Activated B cell treated with CpG ODN at 0.5 μM for 24 hours (primary cell): ENCODE results near the gene POLDIP2. TPM values are rescaled to one million over a fixed set of nuclear protein-coding genes. Genes with fewer than 3 reads are reported as not detected.
A peak's percentile ranks its signal among the peaks of the same experiment; 100 is the strongest.

ENCODE experiments used
- ATAC-seq: fragments of 200-7000 bp; cut with Tn5 transposase; one replicate; pipeline ENCODE4 v1.10.0; 2021; ENCODE audit warnings: low read depth, mild to moderate bottlenecking, moderate library complexity
- CTCF ChIA-PET: fragments of 350-600 bp; sonication (Branson Sonifier 250); formaldehyde crosslinking; loops from one replicate; lab custom pipeline; 2021; ENCODE audit warnings: antibody characterized with exemption; lab: Charles Lee
- POLR2A ChIA-PET: fragments of 350-600 bp; sonication (Branson Sonifier 250); formaldehyde crosslinking; loops from one replicate; lab custom pipeline; 2021; ENCODE audit warnings: antibody characterized with exemption; lab: Charles Lee
- DNase-seq: peaks from one replicate; pipeline ENCODE4 v3.0.0; 2022
- H3K27ac Mint-ChIP-seq: one replicate; pipeline ENCODE4 v1.8.0; 2020; ENCODE audit warnings: mixed read lengths
- H3K27me3 Mint-ChIP-seq: one replicate; pipeline ENCODE4 v1.8.0; 2021; ENCODE audit warnings: mixed read lengths
- H3K36me3 Mint-ChIP-seq: one replicate; pipeline ENCODE4 v1.8.0; 2021; ENCODE audit warnings: low read depth, mixed read lengths
- H3K4me1 Mint-ChIP-seq: one replicate; pipeline ENCODE4 v1.8.0; 2021; ENCODE audit warnings: mixed read lengths
- H3K4me3 Mint-ChIP-seq: one replicate; pipeline ENCODE4 v1.8.0; 2020; ENCODE audit warnings: mild to moderate bottlenecking, mixed read lengths
- H3K9me3 Mint-ChIP-seq: one replicate; pipeline ENCODE4 v1.8.0; 2020; ENCODE audit warnings: mixed read lengths
- intact Hi-C: fragments of 100-400 bp; cut with micrococcal nuclease; formaldehyde crosslinking; loops from one replicate; pipeline ENCODE4 v1.15.1; 2024
- total RNA-seq: library from RNA; stranded (reverse); gene quantifications from 2 replicates; pipeline ENCODE4 v1.2.3, GENCODE V29; 2022
- TF ChIP-seq, protein P1 (sequence below): fragments of 200-600 bp; IDR thresholded peaks from one replicate; pipeline ENCODE4 v1.8.0; 2022; ENCODE audit warnings: antibody characterized with exemption, mild to moderate bottlenecking

The POLDIP2 gene
- total RNA-seq, 1 donor from 2014 or later = 60.5 TPM

GRCh38 chr17:28335201-28335958 lies 21.9 kb downstream of the POLDIP2 start, which contains the start of the genes IFT20 and TNFAIP1:
IFT20 (minus strand) TSS chr17:28335472; CDS start chr17:28331985, 3,487 bp downstream.
TNFAIP1 (plus strand) TSS chr17:28335761; CDS start chr17:28339522, 3,761 bp downstream.
- intact Hi-C loops = loop anchor here (1.0 to 2.0 kb wide), 8 partner anchors 16 to 529 kb away; partner anchors contain the start of genes LYRM9, POLDIP2, SARM1 and SLC46A1
- H3K4me1 Mint-ChIP-seq = peaks cover 37% of the 10 kb centered on the region
- H3K36me3 Mint-ChIP-seq = peaks cover 32% of the 10 kb centered on the region
- peak; percentile 96 for ATAC-seq
- POLR2A ChIA-PET = interaction anchor here (0.6 to 4.3 kb wide), 21 partner anchors 10 to 1669 kb away, joined by 3 to 110 read pairs (median 3); partner anchors contain the start of genes ALDOC, BLTP2, POLDIP2 and RPL23A
- peak; percentile 90 for DNase-seq
- CTCF ChIA-PET = interaction anchor here (1.4 to 1.5 kb wide), 2 partner anchors 81 to 530 kb away, joined by 5 to 8 read pairs; no protein-coding TSS in a partner anchor
- H3K4me3 Mint-ChIP-seq = peak within 1 kb of the TSS; percentile 96
- peak within 1 kb of the TSS; percentile 89 for H3K27ac Mint-ChIP-seq
- no peaks in the 10 kb centered on the region for H3K9me3 Mint-ChIP-seq
- H3K27me3 Mint-ChIP-seq = no peaks in the 10 kb centered on the region
- TF ChIP-seq, protein P1, sequence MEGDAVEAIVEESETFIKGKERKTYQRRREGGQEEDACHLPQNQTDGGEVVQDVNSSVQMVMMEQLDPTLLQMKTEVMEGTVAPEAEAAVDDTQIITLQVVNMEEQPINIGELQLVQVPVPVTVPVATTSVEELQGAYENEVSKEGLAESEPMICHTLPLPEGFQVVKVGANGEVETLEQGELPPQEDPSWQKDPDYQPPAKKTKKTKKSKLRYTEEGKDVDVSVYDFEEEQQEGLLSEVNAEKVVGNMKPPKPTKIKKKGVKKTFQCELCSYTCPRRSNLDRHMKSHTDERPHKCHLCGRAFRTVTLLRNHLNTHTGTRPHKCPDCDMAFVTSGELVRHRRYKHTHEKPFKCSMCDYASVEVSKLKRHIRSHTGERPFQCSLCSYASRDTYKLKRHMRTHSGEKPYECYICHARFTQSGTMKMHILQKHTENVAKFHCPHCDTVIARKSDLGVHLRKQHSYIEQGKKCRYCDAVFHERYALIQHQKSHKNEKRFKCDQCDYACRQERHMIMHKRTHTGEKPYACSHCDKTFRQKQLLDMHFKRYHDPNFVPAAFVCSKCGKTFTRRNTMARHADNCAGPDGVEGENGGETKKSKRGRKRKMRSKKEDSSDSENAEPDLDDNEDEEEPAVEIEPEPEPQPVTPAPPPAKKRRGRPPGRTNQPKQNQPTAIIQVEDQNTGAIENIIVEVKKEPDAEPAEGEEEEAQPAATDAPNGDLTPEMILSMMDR = no peak

- peaks cover 37% of the 10 kb centered on the region for H3K4me1 Mint-ChIP-seq
- ChIA-PET CTCF (interaction anchor here (1.4 to 1.5 kb wide), 2 partner anchors 82 to 529 kb away, joined by 5 to 8 read pairs; no protein-coding TSS in a partner anchor), POLR2A (interaction anchor here (0.9 to 4.3 kb wide), 15 partner anchors 16 to 617 kb away, joined by 3 to 110 read pairs (median 5); partner anchors contain the start of genes BLTP2, POLDIP2, RPL23A and SARM1)
- DNase-seq (no peak), ATAC-seq (no peak)
- no peaks in the 10 kb centered on the region for H3K27me3 Mint-ChIP-seq
- TF ChIP-seq, protein P1 = no peak
- no peaks in the 10 kb centered on the region for H3K9me3 Mint-ChIP-seq
- H3K4me3 Mint-ChIP-seq = peak overlapping the region; percentile 96
- H3K36me3 Mint-ChIP-seq = peaks cover 29% of the 10 kb centered on the region
- peak overlapping the region; percentile 89 for H3K27ac Mint-ChIP-seq
- intact Hi-C loops = loop anchor here (1.0 to 2.0 kb wide), 8 partner anchors 15 to 528 kb away; partner anchors contain the start of genes LYRM9, POLDIP2, SARM1 and SLC46A1
These were observed 22.6 kb downstream of the POLDIP2 start for GRCh38 chr17:28334666-28335200.

DNA sequence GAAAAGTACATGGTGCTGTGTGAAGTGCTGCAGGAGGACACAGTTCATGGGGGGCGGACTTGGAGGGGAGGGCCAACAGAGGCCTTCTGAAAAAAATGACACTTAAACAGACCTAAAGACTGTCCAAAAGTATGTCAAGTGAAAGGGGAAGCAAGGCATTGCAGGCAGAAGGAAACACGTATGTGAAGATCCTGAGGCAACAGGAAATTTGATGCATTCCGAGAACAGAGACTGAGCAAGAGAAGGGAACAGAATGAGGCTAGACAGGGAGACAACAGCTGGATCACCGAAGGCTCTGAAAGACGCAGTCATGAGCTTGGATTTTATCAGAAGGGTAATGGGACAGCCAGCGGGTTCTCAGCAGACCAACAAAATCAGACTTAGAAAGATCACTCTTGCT lies 23.2 kb downstream of the POLDIP2 start:
- ATAC-seq (no peak), DNase-seq (no peak)
- H3K4me3 Mint-ChIP-seq = peak overlapping the region; percentile 96
- H3K36me3 Mint-ChIP-seq = peaks cover 28% of the 10 kb centered on the region
- H3K4me1 Mint-ChIP-seq = peaks cover 35% of the 10 kb centered on the region
- TF ChIP-seq, protein P1 = no peak
- ChIA-PET CTCF (no interaction called here), POLR2A (interaction anchor here (4.3 kb wide), 1 partner anchor 24 kb away, joined by 110 read pairs; the partner anchor contains the start of gene POLDIP2)
- no peaks in the 10 kb centered on the region for H3K27me3 Mint-ChIP-seq
- H3K27ac Mint-ChIP-seq = peak overlapping the region; percentile 89
- H3K9me3 Mint-ChIP-seq = no peaks in the 10 kb centered on the region
- intact Hi-C loops = loop anchor here (2.0 kb wide), 1 partner anchor 441 kb away; the partner anchor contains the start of gene LYRM9

DNA sequence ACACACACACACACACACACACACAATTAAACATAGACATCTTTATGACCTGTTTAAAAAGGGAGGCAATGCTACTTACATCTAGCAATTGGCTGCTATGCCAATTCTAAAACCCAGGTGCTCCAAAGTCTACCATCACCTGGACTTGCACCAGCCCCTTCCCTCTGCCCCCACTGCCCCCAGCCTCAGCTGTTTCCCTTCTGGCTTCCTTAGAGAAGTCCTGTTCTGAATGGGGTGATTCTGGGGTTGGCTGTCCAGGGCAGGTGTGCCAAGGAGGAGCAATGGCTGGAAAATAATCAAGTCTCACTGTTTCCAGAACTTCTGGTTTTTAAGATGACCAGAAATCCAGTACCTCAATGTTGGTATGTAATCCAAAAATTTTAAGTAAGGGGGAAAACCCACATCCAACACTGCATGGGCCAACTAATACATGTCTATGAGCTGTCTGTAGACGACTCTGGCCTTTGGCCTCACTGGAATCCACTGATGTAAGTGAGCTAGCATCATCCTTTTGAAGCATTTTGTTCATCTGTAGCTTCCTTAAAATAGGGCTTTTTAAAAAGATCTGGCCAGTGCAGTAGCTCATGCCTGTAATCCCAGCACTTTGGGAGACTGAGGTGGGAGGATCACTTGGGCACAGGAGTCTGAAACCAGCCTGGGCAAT lies 24.1 kb downstream of the POLDIP2 start:
- peaks cover 35% of the 10 kb centered on the region for H3K4me1 Mint-ChIP-seq
- no peak overlapping the region for H3K27ac Mint-ChIP-seq
- peaks cover 38% of the 10 kb centered on the region for H3K36me3 Mint-ChIP-seq
- TF ChIP-seq, protein P1 = no peak
- H3K9me3 Mint-ChIP-seq = no peaks in the 10 kb centered on the region
- H3K4me3 Mint-ChIP-seq = no peak overlapping the region
- DNase-seq (no peak), ATAC-seq (no peak)
- CTCF ChIA-PET = interaction anchor here (1.0 kb wide), 1 partner anchor 37 kb away, joined by 3 read pairs; the partner anchor contains the start of gene VTN
- intact Hi-C loops = no loop called here
- POLR2A ChIA-PET = interaction anchor here (0.7 to 4.3 kb wide), 2 partner anchors 25 to 217 kb away, joined by 3 to 110 read pairs; partner anchors contain the start of gene POLDIP2
- H3K27me3 Mint-ChIP-seq = no peaks in the 10 kb centered on the region
